NCI-H128 (cell line): Measurements from ENCODE around the gene RAET1G.
"Not testable (repeated sequence)": the region's sequence is repeated elsewhere in the genome, so short reads cannot be mapped to it uniquely, and the experiment has no call there.

ENCODE experiments used
- DNase-seq: peaks from one replicate; lab custom pipeline; 2025; ENCODE audit not compliant: unreplicated experiment; lab: John Stamatoyannopoulos, UW

RAET1G gene

GRCh38 chr6:149897855-149898744, 24.8 kb downstream of the RAET1G start, which contains the start of gene RAET1E:
RAET1E (minus strand) TSS chr6:149898113; CDS start chr6:149890901, 7,212 bp downstream.
- no peak for DNase-seq

- no peak for DNase-seq
These were observed 25.8 kb downstream of the RAET1G start for GRCh38 chr6:149897015-149897697.

- DNase-seq: no peak
These were observed 26.4 kb downstream of the RAET1G start for GRCh38 chr6:149896491-149896890.

GRCh38 chr6:149895833-149896271, 27.1 kb downstream of the RAET1G start:
- DNase-seq: no peak

- no peak for DNase-seq
These were observed 27.8 kb downstream of the RAET1G start for GRCh38 chr6:149895048-149895590.

- not testable (repeated sequence) for DNase-seq
These were observed 31.1 kb downstream of the RAET1G start for GRCh38 chr6:149891864-149892263.

- no peak for DNase-seq
These were observed 31.7 kb downstream of the RAET1G start for GRCh38 chr6:149891259-149891658.

- no peak for DNase-seq
These were observed 32.3 kb downstream of the RAET1G start for GRCh38 chr6:149890629-149891045.

- DNase-seq: no peak
These were observed 33.6 kb downstream of the RAET1G start for GRCh38 chr6:149889326-149889725.

- no peak for DNase-seq
These were observed 34.3 kb downstream of the RAET1G start for GRCh38 chr6:149888659-149889058.

GRCh38 chr6:149888093-149888492, 34.8 kb downstream of the RAET1G start:
- DNase-seq: no peak

GRCh38 chr6:149887343-149887742, 35.6 kb downstream of the RAET1G start:
- DNase-seq: no peak

- DNase-seq: no peak
These were observed 37.0 kb downstream of the RAET1G start for GRCh38 chr6:149885888-149886287.

- DNase-seq: no peak
These were observed 38.3 kb downstream of the RAET1G start for GRCh38 chr6:149884617-149885016.

GRCh38 chr6:149884215-149884614, 38.7 kb downstream of the RAET1G start:
- no peak for DNase-seq

GRCh38 chr6:149881860-149882259, 41.1 kb downstream of the RAET1G start:
- DNase-seq: no peak

- no peak for DNase-seq
These were observed 41.7 kb downstream of the RAET1G start for GRCh38 chr6:149881066-149881766.

GRCh38 chr6:149877659-149878058, 45.3 kb downstream of the RAET1G start:
- DNase-seq: no peak

- DNase-seq: no peak
These were observed 46.5 kb downstream of the RAET1G start for GRCh38 chr6:149876241-149876933.

- DNase-seq: no peak
These were observed 50.7 kb downstream of the RAET1G start for GRCh38 chr6:149872233-149872632.

- no peak for DNase-seq
These were observed 51.7 kb downstream of the RAET1G start for GRCh38 chr6:149871182-149871581.
